Fibroblast of lung (primary cell): Measurements from ENCODE around the gene SHC1.

ENCODE experiments used
- EZH2 ChIP-seq: IDR thresholded peaks from 2 replicates; pipeline ENCODE4 v1.5.1; 2012; ENCODE audit warnings: low read length, control low read depth, mild to moderate bottlenecking; ENCODE audit errors: missing control alignments
- TF ChIP-seq, protein P1 (sequence below), 2 donors: IDR thresholded peaks in 1 of 2; conservative IDR thresholded peaks in 1 of 2; 1 replicate in 1 of 2; 2 replicates in 1 of 2; pipeline ENCODE4 v1.5.1; 2011 to 2012; ENCODE audit warnings: low read length in 2 of 2, control low read depth in 1 of 2, inconsistent platforms in 1 of 2, low read depth in 1 of 2, mild to moderate bottlenecking in 1 of 2

DNA sequence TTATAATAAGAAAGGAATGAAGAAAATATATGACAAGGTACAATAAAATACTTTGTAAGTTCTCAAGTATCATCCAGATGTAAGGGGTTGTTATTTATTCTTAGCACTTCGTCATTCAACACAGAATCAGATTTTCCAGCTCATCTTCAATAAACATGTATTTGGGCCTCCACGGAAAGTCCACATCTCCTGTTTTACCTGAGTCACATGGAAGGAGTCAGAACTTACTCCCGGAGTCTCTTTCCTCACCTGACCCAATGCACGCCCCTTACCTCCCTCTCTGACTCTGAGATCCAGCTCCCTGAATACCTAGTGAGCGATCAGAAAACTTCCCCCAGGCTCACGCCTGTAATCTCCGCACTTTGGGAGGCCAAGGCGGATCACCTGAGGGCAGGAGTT, 32.6 kb downstream of the SHC1 start:
- TF ChIP-seq, protein P1, sequence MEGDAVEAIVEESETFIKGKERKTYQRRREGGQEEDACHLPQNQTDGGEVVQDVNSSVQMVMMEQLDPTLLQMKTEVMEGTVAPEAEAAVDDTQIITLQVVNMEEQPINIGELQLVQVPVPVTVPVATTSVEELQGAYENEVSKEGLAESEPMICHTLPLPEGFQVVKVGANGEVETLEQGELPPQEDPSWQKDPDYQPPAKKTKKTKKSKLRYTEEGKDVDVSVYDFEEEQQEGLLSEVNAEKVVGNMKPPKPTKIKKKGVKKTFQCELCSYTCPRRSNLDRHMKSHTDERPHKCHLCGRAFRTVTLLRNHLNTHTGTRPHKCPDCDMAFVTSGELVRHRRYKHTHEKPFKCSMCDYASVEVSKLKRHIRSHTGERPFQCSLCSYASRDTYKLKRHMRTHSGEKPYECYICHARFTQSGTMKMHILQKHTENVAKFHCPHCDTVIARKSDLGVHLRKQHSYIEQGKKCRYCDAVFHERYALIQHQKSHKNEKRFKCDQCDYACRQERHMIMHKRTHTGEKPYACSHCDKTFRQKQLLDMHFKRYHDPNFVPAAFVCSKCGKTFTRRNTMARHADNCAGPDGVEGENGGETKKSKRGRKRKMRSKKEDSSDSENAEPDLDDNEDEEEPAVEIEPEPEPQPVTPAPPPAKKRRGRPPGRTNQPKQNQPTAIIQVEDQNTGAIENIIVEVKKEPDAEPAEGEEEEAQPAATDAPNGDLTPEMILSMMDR (conservative IDR thresholded peaks at IDR 0.05 in 1 of 2, IDR thresholded peaks at IDR 0.05 in 1 of 2; ENCODE audit: low read depth in 1 of 2, low read length in 2 of 2) = no peak
- no peak for TF ChIP-seq EZH2
